ENCODE measurements around the gene TUBGCP3.

DNA sequence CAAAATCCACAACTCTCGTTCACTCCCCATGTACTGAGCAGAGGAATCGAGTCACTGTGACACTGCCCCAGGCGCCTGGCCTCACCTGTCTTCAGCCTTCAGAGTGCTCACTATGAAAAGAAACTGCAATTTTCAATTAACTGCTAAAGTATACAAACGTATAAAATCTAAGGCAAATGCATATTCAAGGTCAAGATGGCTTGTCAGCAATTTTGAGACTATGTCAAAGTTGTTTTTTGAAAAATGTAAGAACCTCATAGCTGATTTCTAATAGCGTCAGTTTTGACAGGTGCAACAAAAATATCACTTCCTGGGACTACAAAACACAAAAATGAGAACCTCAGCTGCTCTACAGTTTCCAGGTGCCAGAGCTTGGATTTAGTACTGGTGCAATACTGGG is 31.4 kb downstream of the TUBGCP3 start:
- TF ChIP-seq EZH2 (IDR thresholded peaks at IDR 0.05; ENCODE audit: insufficient read depth, poor library complexity, severe bottlenecking) (no peak), EZH2phosphoT487 (IDR thresholded peaks at IDR 0.05; ENCODE audit: insufficient read depth, low read depth) (no peak)
